ENCODE results near the gene TDP1.

- TF ChIP-seq POLR2A (IDR thresholded peaks at IDR 0.05; ENCODE audit: extremely low read depth, insufficient read length): no peak
- TF ChIP-seq, protein P1, sequence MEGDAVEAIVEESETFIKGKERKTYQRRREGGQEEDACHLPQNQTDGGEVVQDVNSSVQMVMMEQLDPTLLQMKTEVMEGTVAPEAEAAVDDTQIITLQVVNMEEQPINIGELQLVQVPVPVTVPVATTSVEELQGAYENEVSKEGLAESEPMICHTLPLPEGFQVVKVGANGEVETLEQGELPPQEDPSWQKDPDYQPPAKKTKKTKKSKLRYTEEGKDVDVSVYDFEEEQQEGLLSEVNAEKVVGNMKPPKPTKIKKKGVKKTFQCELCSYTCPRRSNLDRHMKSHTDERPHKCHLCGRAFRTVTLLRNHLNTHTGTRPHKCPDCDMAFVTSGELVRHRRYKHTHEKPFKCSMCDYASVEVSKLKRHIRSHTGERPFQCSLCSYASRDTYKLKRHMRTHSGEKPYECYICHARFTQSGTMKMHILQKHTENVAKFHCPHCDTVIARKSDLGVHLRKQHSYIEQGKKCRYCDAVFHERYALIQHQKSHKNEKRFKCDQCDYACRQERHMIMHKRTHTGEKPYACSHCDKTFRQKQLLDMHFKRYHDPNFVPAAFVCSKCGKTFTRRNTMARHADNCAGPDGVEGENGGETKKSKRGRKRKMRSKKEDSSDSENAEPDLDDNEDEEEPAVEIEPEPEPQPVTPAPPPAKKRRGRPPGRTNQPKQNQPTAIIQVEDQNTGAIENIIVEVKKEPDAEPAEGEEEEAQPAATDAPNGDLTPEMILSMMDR (IDR thresholded peaks at IDR 0.05; ENCODE audit: low read depth, low read length): no peak
Measured at GRCh38 chr14:89958966-89959365, 3.2 kb downstream of the TDP1 start.

Data from NB4 (cell line).